ENCODE data around the gene IP6K3. TPM values are rescaled to one million over a fixed set of nuclear protein-coding genes. Genes with fewer than 3 reads are reported as not detected.

The IP6K3 gene
- polyA plus RNA-seq, 1 of the 3 experiments (the other 2 are of a cell fraction), result 0.21 TPM

- 45% methylated on average over 3 of the region's 5 CpGs for WGBS (ENCODE audit: low lambda C conversion rate)
- CTCF ChIA-PET, result interaction anchor here (1.0 to 1.5 kb wide), 4 partner anchors 28 to 362 kb away, joined by 3 to 11 read pairs (median 4); partner anchors contain the start of gene UQCC2
- no peak for DNase-seq
Measured at GRCh38 chr6:33739571-33739970, 7.1 kb downstream of the IP6K3 start.

More at GRCh38 chr6:33739571-33739970, 7.1 kb downstream of the IP6K3 start:
- Histone ChIP-seq H3K4me3 (ENCODE audit: low read depth in 2 of 2, low read length in 1 of 2) (no peak overlapping the region), H3K9ac (no peak overlapping the region), H3K27ac (ENCODE audit: low read depth in 2 of 2, low read length in 1 of 2) (no peak overlapping the region; a peak in 1 of 4 replicates), H3K27me3 (ENCODE audit: insufficient read depth) (no peaks in the 10 kb centered on the region), H3K79me2 (ENCODE audit: insufficient read depth) (no peaks in the 10 kb centered on the region), H3K36me3 (replicated peaks in 1 of 2; ENCODE audit: control insufficient read depth in 1 of 2, insufficient read depth in 2 of 2, low read length in 1 of 2) (no peaks in the 10 kb centered on the region), H3K4me1 (ENCODE audit: control insufficient read depth in 1 of 2, insufficient read depth in 2 of 2, low read depth in 1 of 2, low read length in 1 of 2) (peaks cover 0 to 26% of the 10 kb centered on the region in 2 experiments; a peak in 1 of 4 replicates), H3F3A (replicated peaks; ENCODE audit: insufficient read depth) (no peaks in the 10 kb centered on the region), H4K20me1 (ENCODE audit: insufficient read depth) (no peaks in the 10 kb centered on the region), H3K9me3 (no peaks in the 10 kb centered on the region), H3K9me2 (no peaks in the 10 kb centered on the region), H2AFZ (ENCODE audit: low read depth) (no peak overlapping the region), H3K4me2 (no peak overlapping the region)
- POLR2A ChIA-PET, result interaction anchor here (2.0 kb wide), 1 partner anchor 28 kb away, joined by 7 read pairs; the partner anchor contains the start of gene UQCC2
- no peak for TF ChIP-seq IRF3 (IDR thresholded peaks at IDR 0.05; ENCODE audit: low read depth, low read length)
- no peak for TF ChIP-seq ELF1 (IDR thresholded peaks at IDR 0.05)
- no peak for TF ChIP-seq CTCF (IDR thresholded peaks at IDR 0.05)
- TF ChIP-seq TAF1 (IDR thresholded peaks at IDR 0.05; ENCODE audit: borderline replicate concordance, low read depth, low read length), result no peak
- TF ChIP-seq, protein P1, sequence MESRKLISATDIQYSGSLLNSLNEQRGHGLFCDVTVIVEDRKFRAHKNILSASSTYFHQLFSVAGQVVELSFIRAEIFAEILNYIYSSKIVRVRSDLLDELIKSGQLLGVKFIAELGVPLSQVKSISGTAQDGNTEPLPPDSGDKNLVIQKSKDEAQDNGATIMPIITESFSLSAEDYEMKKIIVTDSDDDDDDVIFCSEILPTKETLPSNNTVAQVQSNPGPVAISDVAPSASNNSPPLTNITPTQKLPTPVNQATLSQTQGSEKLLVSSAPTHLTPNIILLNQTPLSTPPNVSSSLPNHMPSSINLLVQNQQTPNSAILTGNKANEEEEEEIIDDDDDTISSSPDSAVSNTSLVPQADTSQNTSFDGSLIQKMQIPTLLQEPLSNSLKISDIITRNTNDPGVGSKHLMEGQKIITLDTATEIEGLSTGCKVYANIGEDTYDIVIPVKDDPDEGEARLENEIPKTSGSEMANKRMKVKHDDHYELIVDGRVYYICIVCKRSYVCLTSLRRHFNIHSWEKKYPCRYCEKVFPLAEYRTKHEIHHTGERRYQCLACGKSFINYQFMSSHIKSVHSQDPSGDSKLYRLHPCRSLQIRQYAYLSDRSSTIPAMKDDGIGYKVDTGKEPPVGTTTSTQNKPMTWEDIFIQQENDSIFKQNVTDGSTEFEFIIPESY (IDR thresholded peaks at IDR 0.05; ENCODE audit: borderline replicate concordance, low read depth), result no peak
- no peak for TF ChIP-seq EZH2phosphoT487 (IDR thresholded peaks at IDR 0.05; ENCODE audit: borderline replicate concordance, low read depth)

Measured in SK-N-SH (cell line).